Adipocyte (in vitro differentiated cells): Measurements from ENCODE around the gene TFRC.
"Not testable (repeated sequence)": the region's sequence is repeated elsewhere in the genome, so short reads cannot be mapped to it uniquely, and the experiment has no call there.

Experiments used
- DNase-seq: peaks from one replicate; pipeline ENCODE4 v3.0.0-alpha.2; 2015; ENCODE audit warnings: low read depth
- H3K27me3 ChIP-seq: replicated peaks from 2 replicates; pipeline ENCODE4 v1.7.0; 2013; ENCODE audit warnings: mild to moderate bottlenecking, low read length, moderate library complexity; ENCODE audit not compliant: control insufficient read depth, insufficient read depth
- H3K36me3 ChIP-seq: 2 replicates; pipeline ENCODE4 v1.7.0; 2013; ENCODE audit warnings: low read length, mild to moderate bottlenecking, moderate library complexity; ENCODE audit not compliant: control insufficient read depth, insufficient read depth, severe bottlenecking
- H3K4me1 ChIP-seq: 2 replicates; pipeline ENCODE4 v1.7.0; 2013; ENCODE audit warnings: mild to moderate bottlenecking, low read length, moderate library complexity; ENCODE audit not compliant: control insufficient read depth, insufficient read depth
- H3K4me3 ChIP-seq: 2 replicates; pipeline ENCODE4 v1.7.0; 2013; ENCODE audit warnings: mild to moderate bottlenecking, low read length, moderate library complexity
- H3K9ac ChIP-seq: 2 replicates; pipeline ENCODE4 v1.7.0; 2013; ENCODE audit warnings: mild to moderate bottlenecking, low read length, moderate library complexity
- H3K9me3 ChIP-seq: 2 replicates; pipeline ENCODE4 v1.7.0; 2013; ENCODE audit warnings: mild to moderate bottlenecking, low read length, moderate library complexity; ENCODE audit not compliant: control insufficient read depth

TFRC gene

DNA sequence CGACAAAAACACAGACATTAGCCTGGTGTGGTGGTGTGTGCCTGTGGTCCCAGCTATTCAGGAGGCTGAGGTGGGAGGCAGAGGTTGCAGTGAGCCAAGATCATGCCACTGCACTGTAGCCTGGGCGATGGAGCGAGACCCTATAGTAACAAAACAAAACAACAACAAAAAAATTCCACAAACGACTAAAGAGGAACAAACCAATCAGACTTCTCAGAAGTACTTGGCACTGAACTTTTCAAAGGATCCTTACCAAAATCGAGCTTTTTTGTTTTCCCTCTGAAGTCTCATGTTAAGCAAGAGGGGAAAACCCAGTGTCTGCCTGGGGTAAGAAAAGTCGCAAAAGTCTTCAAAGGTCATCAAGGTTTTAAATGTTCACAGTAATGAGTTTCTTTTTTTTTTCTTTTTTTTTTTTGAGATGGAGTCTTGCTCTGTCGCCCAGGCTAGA is 30.1 kb upstream of the TFRC start:
- Histone ChIP-seq H3K9me3 (no peaks in the 10 kb centered on the region), H3K4me3 (no peak overlapping the region), H3K9ac (no peak overlapping the region), H3K36me3 (no peaks in the 10 kb centered on the region), H3K27me3 (peaks cover 7% of the 10 kb centered on the region), H3K4me1 (no peaks in the 10 kb centered on the region)
- no peak for DNase-seq

DNA sequence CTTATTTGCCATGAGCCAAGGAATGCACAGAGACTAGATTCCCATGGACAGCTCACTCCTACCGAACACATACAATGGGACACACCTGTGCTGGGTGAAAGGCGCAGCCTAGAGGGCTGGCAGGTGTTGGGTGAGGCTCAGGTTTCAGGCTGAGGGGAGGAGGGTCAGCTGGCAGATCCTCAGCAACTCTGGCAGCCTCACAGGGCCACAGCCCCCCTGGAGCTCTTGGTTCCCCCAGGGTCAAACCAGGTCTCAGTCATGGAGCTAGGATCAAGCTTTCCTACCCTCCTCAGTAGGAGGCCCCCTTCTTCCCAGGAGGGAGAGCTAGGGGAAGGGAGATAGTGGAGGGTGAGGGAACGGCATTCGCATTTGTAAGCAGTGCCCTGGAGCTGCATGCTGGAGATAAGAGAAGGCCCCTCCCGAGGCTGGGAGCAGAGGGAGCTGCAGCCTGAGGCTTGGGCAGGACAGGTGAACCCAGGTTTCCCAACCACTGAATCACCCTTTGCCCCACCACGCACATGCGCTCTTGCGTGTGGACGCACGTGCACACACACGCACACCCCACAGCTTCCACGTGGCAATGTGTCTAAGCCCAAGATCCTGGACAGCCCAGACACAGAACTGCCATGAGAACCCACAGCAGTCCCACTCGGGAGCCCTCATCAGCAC is 26.3 kb upstream of the TFRC start:
- Histone ChIP-seq H3K36me3 (no peaks in the 10 kb centered on the region), H3K4me1 (no peaks in the 10 kb centered on the region), H3K9me3 (no peaks in the 10 kb centered on the region), H3K27me3 (peaks cover 7% of the 10 kb centered on the region), H3K4me3 (no peak overlapping the region), H3K9ac (no peak overlapping the region)
- no peak for DNase-seq

DNA sequence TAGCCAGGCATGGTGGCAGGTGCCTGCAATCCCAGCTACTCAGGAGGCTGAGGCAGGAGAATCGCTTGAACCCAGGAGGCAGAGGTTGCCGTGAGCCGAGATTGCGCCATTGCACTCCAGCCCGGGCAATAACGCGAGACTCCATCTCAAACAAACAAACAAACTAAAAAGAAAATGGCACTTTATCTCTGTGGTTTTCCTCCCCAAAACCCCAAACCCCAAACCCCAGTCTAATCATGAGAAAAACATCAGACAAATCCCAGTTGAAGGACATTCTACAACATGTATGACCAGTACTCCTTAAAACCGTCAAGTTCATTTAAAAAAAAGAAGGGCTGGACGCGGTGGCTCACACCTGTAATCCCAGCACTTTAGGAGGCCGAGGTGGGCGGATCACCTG is 22.8 kb upstream of the TFRC start:
- not testable (repeated sequence) for H3K4me1 ChIP-seq, DNase-seq, H3K9ac ChIP-seq

DNA sequence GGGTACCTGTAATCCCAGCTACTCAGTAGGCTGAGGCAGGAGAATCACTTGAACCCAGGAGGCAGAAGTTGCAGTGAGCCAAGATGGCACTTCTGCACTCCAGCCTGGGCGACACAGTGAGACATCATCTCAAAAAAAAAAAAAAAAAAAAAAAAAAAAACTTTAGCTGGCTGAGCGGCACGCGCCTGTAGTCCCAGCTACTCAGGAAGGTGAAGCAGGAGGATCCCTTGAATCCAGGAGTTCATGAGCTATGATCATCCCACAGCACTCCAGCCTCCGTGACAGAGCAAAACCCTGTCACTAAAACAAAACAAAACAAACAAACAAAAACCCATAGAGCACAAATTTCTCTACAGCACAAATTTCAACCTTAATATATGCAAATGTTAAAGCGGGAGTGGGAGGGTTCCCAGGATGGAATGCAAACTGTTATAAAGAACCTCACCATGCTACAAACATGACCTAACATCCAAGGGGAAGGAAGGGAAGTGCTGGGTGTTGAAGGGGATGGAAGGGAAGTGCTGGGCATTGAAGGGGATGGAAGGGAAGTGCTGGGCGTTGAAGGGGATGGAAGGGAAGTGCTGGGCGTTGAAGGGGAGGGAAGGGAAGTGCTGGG is 16.6 kb upstream of the TFRC start:
- H3K4me3 ChIP-seq, H3K27me3 ChIP-seq, H3K36me3 ChIP-seq, DNase-seq, H3K9ac ChIP-seq, H3K9me3 ChIP-seq: not testable (repeated sequence)
- H3K4me1 ChIP-seq: peaks cover 13% of the 10 kb centered on the region

More for the DNA sequence above, 22.8 kb upstream of the TFRC start:
- not testable (repeated sequence) for H3K4me3 ChIP-seq, H3K36me3 ChIP-seq, H3K9me3 ChIP-seq
- H3K27me3 ChIP-seq: peaks cover 12% of the 10 kb centered on the region

DNA sequence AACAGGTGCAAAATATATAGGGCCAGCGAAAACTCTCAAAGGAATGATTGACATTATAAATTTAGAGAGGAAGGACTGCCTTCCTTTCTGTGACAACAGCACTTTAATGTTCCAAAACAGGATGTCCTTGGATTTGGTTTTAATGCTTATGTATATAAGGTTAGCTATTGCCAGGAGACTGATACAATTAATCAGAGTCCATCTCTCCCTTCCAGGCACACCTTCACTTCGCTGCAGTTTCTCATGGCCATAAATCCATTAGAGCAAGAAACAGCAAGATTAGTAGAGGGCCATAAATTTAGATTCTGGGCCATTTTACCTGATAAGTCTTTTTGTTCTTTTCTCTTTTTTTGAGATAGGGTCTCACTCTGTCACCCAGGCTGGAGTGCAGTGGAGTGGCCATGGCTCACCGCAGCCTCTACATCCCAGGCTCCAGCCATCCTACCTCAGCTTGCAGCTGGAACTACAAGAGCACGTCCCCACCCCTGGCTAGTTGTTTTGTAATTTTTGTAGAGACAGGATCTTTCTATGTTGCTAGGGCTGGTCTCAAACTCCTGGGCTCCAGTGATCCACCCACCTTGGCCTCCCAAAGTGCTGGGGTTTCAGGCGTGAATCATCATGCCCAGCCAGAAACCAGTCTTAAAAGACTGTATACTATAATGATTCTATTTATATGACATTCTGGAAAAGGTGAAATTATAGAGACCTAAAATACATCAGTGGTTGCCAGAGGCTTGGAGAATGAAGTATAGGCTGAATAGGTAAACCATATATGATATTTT is 15.7 kb upstream of the TFRC start:
- Histone ChIP-seq H3K4me1 (peaks cover 17% of the 10 kb centered on the region), H3K9me3 (no peaks in the 10 kb centered on the region), H3K9ac (no peak overlapping the region), H3K27me3 (peaks cover 5% of the 10 kb centered on the region), H3K36me3 (no peaks in the 10 kb centered on the region), H3K4me3 (no peak overlapping the region)
- no peak for DNase-seq

DNA sequence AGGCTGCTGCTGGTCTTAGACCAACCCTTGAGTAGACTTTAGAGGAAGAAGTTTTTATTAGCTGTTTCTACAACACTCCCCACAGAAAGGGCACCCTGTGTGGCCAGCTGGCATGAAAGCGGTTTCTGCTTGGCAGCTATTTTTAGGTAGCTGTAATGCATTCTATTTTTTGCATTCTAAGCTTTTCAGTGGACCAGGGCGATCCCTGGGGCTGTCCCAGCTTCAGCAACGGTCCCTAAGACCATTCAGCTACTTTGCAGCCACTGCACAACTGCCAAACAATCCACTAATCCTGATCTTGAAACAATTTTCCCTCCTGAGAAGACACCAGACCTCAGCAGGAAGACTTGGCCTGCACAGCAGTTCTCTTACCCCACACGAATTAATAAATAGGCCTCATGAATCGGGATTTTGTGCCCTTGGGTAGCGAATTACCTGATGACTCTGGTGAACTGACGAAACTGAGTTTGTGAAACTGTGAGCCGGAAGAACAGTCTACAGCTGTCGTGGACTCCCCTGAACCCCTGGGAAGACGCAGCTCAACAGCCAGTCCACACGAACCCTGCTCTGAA is 14.6 kb upstream of the TFRC start:
- peaks cover 5% of the 10 kb centered on the region for H3K27me3 ChIP-seq

DNA sequence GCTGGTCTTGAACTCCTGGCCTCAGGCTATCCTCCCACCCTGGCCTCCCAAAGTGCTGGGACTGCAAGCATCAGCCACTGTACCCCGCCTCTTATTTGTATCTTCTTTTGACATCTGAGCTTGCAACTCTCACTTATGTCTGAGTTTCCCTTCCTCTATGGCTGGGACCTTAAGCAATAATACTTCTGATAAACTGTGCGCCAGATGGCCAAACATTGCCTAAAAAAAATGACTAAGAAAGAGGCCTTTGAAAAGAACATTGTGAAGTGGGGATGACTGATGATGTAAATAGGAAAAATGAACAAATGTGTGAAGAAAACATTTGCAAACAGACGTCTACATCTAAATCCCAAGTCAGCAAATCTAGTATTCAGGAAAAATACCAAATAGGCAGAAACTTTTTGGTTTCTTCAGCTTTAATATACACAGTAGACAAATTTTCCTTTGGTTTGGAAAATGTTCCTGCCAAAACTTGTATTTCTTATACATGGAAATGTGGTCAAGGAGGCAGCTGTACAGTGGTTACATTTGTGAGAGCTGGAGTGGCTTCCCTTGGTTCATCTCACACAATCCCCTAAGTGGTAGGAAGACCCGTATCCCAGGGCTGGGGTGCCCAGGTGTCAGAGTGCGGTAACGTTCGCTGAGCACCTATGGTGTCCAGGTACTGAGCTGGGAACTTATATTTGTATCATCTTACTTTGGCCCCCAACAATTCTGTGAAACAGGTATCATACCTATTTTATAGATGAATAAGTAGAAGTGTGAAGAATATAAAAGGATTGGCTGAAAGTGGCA is 11.6 kb upstream of the TFRC start:
- no peaks in the 10 kb centered on the region for H3K27me3 ChIP-seq
- no peak overlapping the region for H3K9ac ChIP-seq
- H3K4me1 ChIP-seq: peaks cover 17% of the 10 kb centered on the region
- no peaks in the 10 kb centered on the region for H3K9me3 ChIP-seq
- DNase-seq: no peak
- no peak overlapping the region for H3K4me3 ChIP-seq
- H3K36me3 ChIP-seq: no peaks in the 10 kb centered on the region

More for the DNA sequence above, 14.6 kb upstream of the TFRC start:
- Histone ChIP-seq H3K9ac (no peak overlapping the region), H3K4me1 (peaks cover 17% of the 10 kb centered on the region), H3K4me3 (no peak overlapping the region), H3K36me3 (no peaks in the 10 kb centered on the region), H3K9me3 (no peaks in the 10 kb centered on the region)
- peak; percentile 16 for DNase-seq

DNA sequence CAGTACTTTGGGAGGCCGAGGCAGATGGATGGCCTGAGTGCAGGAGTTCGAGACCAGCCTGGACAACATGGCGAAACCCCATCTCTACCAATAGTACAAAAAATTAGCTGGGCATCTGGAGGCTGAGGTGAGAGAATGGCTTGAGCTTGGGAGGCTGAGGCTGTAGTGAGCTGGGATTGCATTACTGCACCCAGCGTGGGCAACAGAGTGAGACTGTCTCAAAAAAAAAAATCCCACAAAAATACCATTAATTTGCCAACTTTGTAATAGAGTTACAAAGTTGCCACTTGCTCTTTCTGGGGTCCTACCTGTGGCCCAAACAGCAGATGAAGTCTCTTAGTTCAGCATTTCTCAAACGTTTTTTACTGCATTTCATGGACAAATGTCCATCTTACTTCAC is 6.0 kb upstream of the TFRC start:
- H3K4me1 ChIP-seq: no peaks in the 10 kb centered on the region
- H3K9ac ChIP-seq: no peak overlapping the region
- H3K27me3 ChIP-seq: peaks cover 5% of the 10 kb centered on the region
- H3K4me3 ChIP-seq: no peak overlapping the region
- no peaks in the 10 kb centered on the region for H3K9me3 ChIP-seq
- no peak for DNase-seq
- H3K36me3 ChIP-seq: no peaks in the 10 kb centered on the region

DNA sequence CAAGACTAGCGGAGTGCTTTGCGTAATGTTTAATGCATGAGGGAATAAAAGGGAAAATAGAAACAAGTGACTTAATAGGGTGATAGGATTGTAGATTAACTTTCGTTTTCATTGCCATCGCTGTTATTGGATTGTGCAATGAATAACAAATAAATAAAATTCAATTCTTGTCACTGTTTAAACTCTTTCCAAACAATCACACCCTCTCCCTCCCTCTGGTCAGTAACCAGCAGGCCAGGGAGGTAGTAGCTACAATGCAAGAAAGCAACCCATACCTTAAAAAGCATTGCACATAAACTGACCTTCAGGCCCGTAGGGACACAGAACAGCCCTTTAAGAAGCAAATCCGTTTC is 705 bp upstream of the TFRC start:
- no peak for DNase-seq
- H3K4me3 ChIP-seq: peak overlapping the region; percentile 91
- peaks cover 5% of the 10 kb centered on the region for H3K27me3 ChIP-seq
- H3K4me1 ChIP-seq: peaks cover 19% of the 10 kb centered on the region
- no peaks in the 10 kb centered on the region for H3K36me3 ChIP-seq
- H3K9ac ChIP-seq: peak overlapping the region; percentile 89
- H3K9me3 ChIP-seq: no peaks in the 10 kb centered on the region

DNA sequence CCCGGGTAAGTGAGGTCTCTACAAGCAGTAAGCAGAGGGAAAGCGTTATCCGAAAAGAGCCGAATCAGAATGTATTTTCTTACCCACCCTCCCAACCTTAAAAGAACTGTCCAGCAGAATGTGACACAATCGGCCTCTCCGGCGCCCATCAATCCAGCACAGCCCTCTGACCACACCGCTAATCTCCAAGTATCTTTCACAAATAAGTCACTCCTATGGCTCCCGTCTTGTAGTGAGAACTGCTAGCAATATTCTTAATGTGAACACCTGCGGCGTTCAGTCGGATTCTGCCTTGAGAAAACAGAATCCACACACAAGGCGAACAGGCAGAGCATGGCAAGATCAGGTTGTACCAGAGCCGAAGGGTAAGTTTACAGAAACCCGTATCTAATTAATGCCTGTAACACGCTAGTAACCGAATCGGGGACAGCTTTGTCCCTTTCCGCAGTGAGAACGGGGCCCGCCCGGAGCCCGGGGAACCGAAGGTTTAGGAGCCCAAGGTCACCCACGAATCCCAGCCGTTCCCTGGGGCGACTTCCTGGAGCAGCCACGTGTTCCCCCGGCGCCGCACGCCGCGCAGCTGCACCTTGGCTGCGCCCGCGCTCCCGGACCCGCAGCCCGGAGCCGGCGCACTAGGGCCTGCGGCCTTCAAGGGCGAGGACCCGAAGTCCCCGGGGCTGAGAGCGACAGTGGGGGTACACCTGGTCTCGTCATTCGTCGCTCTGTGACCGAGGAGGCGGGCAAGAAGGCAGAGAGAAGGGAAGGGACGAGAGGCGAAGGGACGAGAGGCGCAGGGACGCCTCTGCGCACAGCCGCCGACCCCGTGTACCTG is 672 bp downstream of the TFRC start:
- H3K27me3 ChIP-seq: peaks cover 5% of the 10 kb centered on the region
- H3K36me3 ChIP-seq: no peaks in the 10 kb centered on the region
- H3K4me3 ChIP-seq: peak overlapping the region; percentile 91
- DNase-seq: peak; percentile 86
- peaks cover 19% of the 10 kb centered on the region for H3K4me1 ChIP-seq
- H3K9me3 ChIP-seq: no peaks in the 10 kb centered on the region
- peak overlapping the region; percentile 89 for H3K9ac ChIP-seq
